GM12891 (cell line): ENCODE data around the gene WRAP73.

Source experiments
- PAX5 ChIP-seq: IDR thresholded peaks from 2 replicates; pipeline ENCODE4 v1.6.1; 2011; ENCODE audit warnings: low read length, moderate library complexity, mild to moderate bottlenecking; ENCODE audit not compliant: insufficient read depth, severe bottlenecking
- POLR2A ChIP-seq: IDR thresholded peaks from 2 replicates; pipeline ENCODE4 v1.6.1; 2011; ENCODE audit warnings: low read depth, low read length, control low read depth
- POLR2AphosphoS5 ChIP-seq: IDR thresholded peaks from 2 replicates; pipeline ENCODE4 v1.6.1; 2011; ENCODE audit warnings: low read depth, low read length, control low read depth
- POU2F2 ChIP-seq: IDR thresholded peaks from 2 replicates; pipeline ENCODE4 v1.6.1; 2011; ENCODE audit warnings: low read depth, mild to moderate bottlenecking, control low read depth, low read length, moderate library complexity
- SPI1 ChIP-seq: IDR thresholded peaks from 2 replicates; pipeline ENCODE4 v1.6.1; 2011; ENCODE audit warnings: low read depth, low read length, control low read depth
- TAF1 ChIP-seq: IDR thresholded peaks from 2 replicates; pipeline ENCODE4 v1.6.1; 2011; ENCODE audit warnings: low read depth, low read length, control low read depth

- TF ChIP-seq POLR2AphosphoS5 (no peak), TAF1 (no peak), POU2F2 (no peak), POLR2A (no peak), SPI1 (no peak), PAX5 (no peak)
These were observed 42.2 kb downstream of the WRAP73 start for GRCh38 chr1:3607703-3608065.
